Mucosa of descending colon (tissue), 3 donors: ENCODE results near the gene ACKR2. TPM values are rescaled to one million over a fixed set of nuclear protein-coding genes. Genes with fewer than 3 reads are reported as not detected.
A peak's percentile ranks its signal among the peaks of the same experiment; 100 is the strongest.

ENCODE experiments used
- ATAC-seq: fragments of 200-7000 bp; cut with Tn5 transposase; one replicate; pipeline ENCODE4 v1.9.1; 2020; ENCODE audit warnings: mild to moderate bottlenecking, moderate library complexity
- DNase-seq, 3 donors: peaks; one replicate each; pipeline ENCODE4 v3.0.0-alpha.2; 2020
- H3K36me3 ChIP-seq: fragments of 200-600 bp; one replicate; pipeline ENCODE4 v1.8.0; 2021; ENCODE audit warnings: low read depth, mild to moderate bottlenecking
- H3K4me1 ChIP-seq: fragments of 200-600 bp; one replicate; pipeline ENCODE4 v1.8.0; 2021; ENCODE audit warnings: low read depth, mild to moderate bottlenecking
- H3K4me3 ChIP-seq: fragments of 200-600 bp; one replicate; pipeline ENCODE4 v1.8.0; 2021; ENCODE audit warnings: mild to moderate bottlenecking
- H3K9me3 ChIP-seq: fragments of 200-600 bp; one replicate; pipeline ENCODE4 v1.8.0; 2021; ENCODE audit warnings: mild to moderate bottlenecking
- intact Hi-C, 2 donors: fragments of 100-400 bp; cut with DNase I in 1 of 2; cut with micrococcal nuclease in 1 of 2; formaldehyde crosslinking; loops; one replicate each; pipeline versions ENCODE4 v1.11.0 to v1.11.1; 2022; cut with DNase I, micrococcal nuclease
- total RNA-seq, 3 donors: library from RNA; stranded (reverse); fragmentation: NEBNext Ultra II Directional in 2 of 3; extraction: Animal tissue kit (Norgen Biotek cat#: 25700) in 2 of 3; gene quantifications; one replicate each; pipeline versions ENCODE4 v1.2.1 to v1.2.4, GENCODE V29; 2021 to 2023
- TF ChIP-seq, protein P1 (sequence below): fragments of 200-600 bp; IDR thresholded peaks from one replicate; pipeline ENCODE4 v1.8.0; 2022; ENCODE audit warnings: antibody characterized with exemption, mild to moderate bottlenecking
- donor health status: DM: no; HTN: no; CAD: no; lungs with moderate emphysema.
- donor health status: DM: no; HTN: no; CAD: no.
- donor health status: DM: no; HTN: yes; CAD: no.

The ACKR2 gene
- total RNA-seq, 3 donors from 2014 or later, result 4.7 to 13.1 (median 10.4) TPM

- Histone ChIP-seq H3K9me3 (no peaks in the 10 kb centered on the region), H3K4me3 (no peak overlapping the region), H3K4me1 (no peaks in the 10 kb centered on the region), H3K36me3 (no peaks in the 10 kb centered on the region)
- TF ChIP-seq, protein P1, sequence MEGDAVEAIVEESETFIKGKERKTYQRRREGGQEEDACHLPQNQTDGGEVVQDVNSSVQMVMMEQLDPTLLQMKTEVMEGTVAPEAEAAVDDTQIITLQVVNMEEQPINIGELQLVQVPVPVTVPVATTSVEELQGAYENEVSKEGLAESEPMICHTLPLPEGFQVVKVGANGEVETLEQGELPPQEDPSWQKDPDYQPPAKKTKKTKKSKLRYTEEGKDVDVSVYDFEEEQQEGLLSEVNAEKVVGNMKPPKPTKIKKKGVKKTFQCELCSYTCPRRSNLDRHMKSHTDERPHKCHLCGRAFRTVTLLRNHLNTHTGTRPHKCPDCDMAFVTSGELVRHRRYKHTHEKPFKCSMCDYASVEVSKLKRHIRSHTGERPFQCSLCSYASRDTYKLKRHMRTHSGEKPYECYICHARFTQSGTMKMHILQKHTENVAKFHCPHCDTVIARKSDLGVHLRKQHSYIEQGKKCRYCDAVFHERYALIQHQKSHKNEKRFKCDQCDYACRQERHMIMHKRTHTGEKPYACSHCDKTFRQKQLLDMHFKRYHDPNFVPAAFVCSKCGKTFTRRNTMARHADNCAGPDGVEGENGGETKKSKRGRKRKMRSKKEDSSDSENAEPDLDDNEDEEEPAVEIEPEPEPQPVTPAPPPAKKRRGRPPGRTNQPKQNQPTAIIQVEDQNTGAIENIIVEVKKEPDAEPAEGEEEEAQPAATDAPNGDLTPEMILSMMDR, result no peak
- DNase-seq, result no peak
- intact Hi-C loops, result no loop called here
- ATAC-seq, result no peak
These were observed 94.8 kb downstream of the ACKR2 start for GRCh38 chr3:42904076-42904475.

DNA sequence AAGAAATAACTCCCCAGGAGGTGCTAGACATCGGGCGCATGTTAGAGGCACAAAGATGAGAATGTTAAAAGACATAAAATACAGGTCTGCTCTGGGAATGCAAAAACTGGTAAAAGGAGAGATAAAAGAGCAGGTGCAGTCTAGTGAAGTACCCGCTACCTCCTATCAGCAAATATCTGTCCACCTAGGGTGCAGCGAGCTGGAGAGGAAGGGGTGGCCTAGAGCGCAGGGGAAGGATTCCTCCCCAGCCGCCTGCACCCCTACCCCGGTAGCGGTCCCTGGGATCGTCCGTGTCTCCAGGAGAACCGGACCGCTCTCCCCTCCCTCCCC, 96.5 kb downstream of the ACKR2 start:
- no peak overlapping the region for H3K4me3 ChIP-seq
- H3K36me3 ChIP-seq, result no peaks in the 10 kb centered on the region
- DNase-seq, result no peak
- no peaks in the 10 kb centered on the region for H3K4me1 ChIP-seq
- intact Hi-C loops, result no loop called here
- TF ChIP-seq, protein P1, result no peak
- H3K9me3 ChIP-seq, result no peaks in the 10 kb centered on the region
- ATAC-seq, result no peak

DNA sequence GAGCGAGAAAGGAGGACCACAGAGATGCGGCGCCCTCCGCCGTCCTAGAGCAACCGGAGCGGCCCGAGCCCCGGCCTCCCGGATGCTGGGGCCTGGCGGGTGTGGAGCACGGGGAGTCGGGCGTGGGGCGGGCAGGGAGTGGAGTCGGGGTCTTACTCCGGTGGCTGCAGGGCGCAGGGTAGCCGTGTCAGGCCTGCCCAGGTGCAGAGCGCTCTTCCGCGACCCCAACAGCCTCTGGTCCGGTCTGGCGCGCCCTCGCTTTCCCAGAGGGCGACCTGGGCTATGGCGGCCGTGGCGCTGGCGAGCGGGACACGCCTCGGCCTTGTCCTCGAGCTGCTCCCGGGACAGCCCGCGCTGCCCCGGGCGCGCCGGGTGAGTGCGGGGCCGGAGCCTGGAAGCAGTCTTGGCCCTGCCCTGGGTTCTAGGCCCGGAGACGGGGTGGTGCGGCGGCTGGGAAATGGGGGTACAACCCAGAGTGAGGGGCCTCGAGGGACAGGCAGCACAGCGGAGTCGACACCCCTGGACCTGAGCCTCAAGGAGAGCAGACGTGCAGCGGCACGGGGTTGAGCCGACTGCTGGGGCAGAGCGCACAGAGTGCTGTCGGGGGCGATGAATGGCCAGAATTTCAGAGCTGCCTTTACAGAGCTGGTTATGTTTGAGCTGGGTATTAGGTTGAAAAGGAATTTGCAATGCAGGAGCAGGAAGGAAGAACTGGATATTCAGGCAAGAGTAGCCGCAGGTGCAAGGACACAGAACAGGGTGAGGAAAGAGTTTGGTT, 97.0 kb downstream of the ACKR2 start, which contains the start of gene ZNF662:
TSS of gene ZNF662 (plus strand) at position 73 of the 778 bp plus-strand sequence. CDS start 1,973 bp downstream, outside the sequence.
- TF ChIP-seq, protein P1, result no peak
- peak; percentile 91 for ATAC-seq
- Histone ChIP-seq H3K36me3 (no peaks in the 10 kb centered on the region), H3K4me1 (no peaks in the 10 kb centered on the region), H3K4me3 (peak within 1 kb of the TSS; percentile 35), H3K9me3 (no peaks in the 10 kb centered on the region)
- intact Hi-C loops, result no loop called here
- peak; percentile 54 to 70 (median 55) for DNase-seq

GRCh38 chr3:42906848-42907183, 97.6 kb downstream of the ACKR2 start:
- intact Hi-C loops, result no loop called here
- Histone ChIP-seq H3K9me3 (no peaks in the 10 kb centered on the region), H3K36me3 (no peaks in the 10 kb centered on the region), H3K4me1 (no peaks in the 10 kb centered on the region), H3K4me3 (no peak overlapping the region)
- TF ChIP-seq, protein P1, result no peak
- DNase-seq (no peak), ATAC-seq (no peak)

GRCh38 chr3:42908675-42909074, 99.4 kb downstream of the ACKR2 start:
- DNase-seq (no peak), ATAC-seq (no peak)
- Histone ChIP-seq H3K36me3 (no peaks in the 10 kb centered on the region), H3K4me3 (no peak overlapping the region), H3K4me1 (no peaks in the 10 kb centered on the region), H3K9me3 (peaks cover 11% of the 10 kb centered on the region)
- TF ChIP-seq, protein P1, result no peak
- intact Hi-C loops, result no loop called here

- Histone ChIP-seq H3K4me3 (no peak overlapping the region), H3K9me3 (peaks cover 39% of the 10 kb centered on the region), H3K36me3 (no peaks in the 10 kb centered on the region), H3K4me1 (no peaks in the 10 kb centered on the region)
- TF ChIP-seq, protein P1, result no peak
- intact Hi-C loops, result no loop called here
- DNase-seq (no peak), ATAC-seq (no peak)
These were observed 102.3 kb downstream of the ACKR2 start for GRCh38 chr3:42911551-42911950.
